ENCODE data around the gene SCAF1.

The SCAF1 gene, protein sequence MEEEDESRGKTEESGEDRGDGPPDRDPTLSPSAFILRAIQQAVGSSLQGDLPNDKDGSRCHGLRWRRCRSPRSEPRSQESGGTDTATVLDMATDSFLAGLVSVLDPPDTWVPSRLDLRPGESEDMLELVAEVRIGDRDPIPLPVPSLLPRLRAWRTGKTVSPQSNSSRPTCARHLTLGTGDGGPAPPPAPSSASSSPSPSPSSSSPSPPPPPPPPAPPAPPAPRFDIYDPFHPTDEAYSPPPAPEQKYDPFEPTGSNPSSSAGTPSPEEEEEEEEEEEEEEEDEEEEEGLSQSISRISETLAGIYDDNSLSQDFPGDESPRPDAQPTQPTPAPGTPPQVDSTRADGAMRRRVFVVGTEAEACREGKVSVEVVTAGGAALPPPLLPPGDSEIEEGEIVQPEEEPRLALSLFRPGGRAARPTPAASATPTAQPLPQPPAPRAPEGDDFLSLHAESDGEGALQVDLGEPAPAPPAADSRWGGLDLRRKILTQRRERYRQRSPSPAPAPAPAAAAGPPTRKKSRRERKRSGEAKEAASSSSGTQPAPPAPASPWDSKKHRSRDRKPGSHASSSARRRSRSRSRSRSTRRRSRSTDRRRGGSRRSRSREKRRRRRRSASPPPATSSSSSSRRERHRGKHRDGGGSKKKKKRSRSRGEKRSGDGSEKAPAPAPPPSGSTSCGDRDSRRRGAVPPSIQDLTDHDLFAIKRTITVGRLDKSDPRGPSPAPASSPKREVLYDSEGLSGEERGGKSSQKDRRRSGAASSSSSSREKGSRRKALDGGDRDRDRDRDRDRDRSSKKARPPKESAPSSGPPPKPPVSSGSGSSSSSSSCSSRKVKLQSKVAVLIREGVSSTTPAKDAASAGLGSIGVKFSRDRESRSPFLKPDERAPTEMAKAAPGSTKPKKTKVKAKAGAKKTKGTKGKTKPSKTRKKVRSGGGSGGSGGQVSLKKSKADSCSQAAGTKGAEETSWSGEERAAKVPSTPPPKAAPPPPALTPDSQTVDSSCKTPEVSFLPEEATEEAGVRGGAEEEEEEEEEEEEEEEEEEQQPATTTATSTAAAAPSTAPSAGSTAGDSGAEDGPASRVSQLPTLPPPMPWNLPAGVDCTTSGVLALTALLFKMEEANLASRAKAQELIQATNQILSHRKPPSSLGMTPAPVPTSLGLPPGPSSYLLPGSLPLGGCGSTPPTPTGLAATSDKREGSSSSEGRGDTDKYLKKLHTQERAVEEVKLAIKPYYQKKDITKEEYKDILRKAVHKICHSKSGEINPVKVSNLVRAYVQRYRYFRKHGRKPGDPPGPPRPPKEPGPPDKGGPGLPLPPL
- 55.3 reads per million, percentile 70 among the genes with 10 or more reads in this experiment for total RNA-seq

DNA sequence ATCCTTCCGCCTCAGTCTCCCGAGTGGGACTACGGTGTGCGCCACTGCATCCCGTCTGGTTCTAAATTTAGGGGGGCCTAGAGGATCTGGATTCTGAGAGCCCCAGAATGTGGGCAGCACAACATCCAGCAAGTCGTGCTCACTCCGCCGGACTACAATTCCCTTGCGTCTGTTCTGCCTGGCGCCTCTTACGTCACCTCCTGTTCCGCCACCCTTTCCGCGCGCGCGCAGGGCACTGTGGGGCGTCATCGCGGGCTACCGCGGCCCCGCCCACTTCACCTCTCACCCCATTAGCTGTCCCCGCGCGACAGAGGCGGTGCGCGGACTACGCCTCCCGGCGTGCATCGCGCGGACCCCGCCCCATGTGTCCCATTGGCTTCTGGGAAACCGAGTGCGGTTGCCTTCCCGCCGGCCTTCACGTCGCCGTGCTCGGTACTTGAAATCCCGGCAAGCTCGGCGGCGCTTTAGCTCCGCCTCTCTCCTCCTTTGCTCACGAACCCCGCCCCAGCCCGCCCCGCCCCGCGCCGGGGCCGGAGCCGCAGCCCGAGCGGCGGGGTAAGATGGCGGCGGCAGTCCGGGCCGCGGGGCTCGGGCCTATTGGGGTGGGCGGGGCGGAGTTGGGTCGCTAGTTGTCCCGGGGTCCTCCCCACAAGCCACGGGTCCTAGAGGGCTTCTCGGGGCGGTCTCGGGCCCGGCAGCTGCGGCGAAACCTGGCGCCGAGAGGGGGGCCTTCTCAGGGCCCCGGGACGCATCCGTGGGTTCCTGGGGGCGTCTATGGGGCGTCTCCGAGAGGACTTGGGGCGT is at the start of gene SCAF1:
SCAF1 (plus strand) TSS at position 522 of the 804 bp plus-strand sequence. CDS start 2,818 bp downstream, outside the sequence.
- peak; percentile 97 for DNase-seq

DNA sequence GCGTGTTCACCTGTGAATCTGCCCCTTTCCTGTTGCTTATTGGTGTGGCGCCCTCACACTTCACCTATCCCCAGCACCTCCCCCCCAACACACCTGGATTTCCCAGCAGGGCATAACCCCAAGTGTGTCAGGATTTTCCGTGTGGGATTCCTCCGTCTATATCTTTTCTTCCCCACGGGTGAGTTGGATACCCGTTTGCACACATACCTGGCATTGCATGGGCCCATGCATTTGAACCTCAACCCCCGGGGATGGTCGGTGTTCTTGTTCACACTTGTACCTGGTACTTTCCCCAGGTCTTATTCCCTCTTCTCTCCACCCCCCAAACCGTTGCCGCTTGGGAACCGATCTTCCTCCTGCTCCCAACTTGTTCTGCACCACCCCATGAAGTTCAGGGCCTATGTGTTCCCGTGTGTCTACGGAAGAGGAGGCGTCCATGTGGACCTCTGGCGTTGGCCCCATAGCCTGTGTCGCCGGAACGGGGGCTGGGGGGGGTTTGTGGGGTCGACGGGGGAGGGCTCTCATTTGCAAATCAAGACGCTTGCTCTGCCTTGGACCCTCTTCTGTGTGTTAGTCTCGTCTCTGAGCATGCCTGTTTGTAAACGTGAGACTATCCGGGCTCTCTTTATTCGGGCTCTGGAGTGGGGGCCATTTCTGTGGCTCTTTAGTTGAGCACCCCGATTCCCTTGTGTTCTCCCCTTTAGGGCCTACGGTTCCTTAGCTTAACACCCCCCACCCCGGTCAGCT is 49.4 kb upstream of the SCAF1 start:
- no peak for DNase-seq

DNA sequence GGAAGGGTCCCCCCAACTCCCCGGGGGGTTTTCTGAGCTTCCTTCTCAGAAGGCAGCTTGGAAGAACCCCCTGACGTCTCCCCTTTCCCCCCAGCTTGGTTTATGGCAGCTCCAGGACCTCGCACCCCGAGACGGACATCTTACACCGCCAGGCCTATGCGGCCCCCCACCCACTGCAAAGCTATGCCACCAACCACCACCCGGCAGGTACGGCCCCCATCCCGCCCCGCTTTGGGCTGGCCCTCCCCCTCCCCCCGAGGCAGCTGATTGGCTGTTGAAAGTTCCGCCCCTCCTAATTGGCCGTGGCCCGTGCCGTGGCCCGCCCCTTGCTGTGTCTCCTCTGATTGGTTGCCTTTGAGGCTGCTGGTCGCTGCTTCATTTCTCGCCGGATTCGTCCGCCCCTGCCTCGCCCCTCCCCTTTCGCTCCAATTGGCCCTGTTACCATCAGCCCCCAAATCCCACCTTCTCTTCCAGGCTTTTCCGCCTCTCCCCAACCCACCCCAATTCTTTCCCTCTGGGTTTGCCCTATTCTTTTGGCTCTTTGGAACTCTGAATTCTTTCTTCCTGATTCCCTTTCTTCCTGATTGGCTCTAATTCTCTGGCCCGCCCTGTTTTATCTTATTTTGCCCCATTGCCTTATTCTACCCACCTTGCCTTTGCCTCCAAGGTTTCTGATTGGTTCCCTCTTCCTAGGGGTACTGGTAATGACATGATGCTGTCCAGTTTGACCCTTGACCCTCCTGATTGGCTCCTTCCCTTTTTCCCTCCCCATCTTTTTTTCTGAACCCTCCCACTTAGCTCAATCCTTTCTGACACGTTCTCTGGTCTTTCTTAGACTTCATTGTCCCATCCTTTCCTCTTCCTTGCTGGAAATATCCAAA is 48.5 kb upstream of the SCAF1 start:
- peak; percentile 89 for DNase-seq

DNA sequence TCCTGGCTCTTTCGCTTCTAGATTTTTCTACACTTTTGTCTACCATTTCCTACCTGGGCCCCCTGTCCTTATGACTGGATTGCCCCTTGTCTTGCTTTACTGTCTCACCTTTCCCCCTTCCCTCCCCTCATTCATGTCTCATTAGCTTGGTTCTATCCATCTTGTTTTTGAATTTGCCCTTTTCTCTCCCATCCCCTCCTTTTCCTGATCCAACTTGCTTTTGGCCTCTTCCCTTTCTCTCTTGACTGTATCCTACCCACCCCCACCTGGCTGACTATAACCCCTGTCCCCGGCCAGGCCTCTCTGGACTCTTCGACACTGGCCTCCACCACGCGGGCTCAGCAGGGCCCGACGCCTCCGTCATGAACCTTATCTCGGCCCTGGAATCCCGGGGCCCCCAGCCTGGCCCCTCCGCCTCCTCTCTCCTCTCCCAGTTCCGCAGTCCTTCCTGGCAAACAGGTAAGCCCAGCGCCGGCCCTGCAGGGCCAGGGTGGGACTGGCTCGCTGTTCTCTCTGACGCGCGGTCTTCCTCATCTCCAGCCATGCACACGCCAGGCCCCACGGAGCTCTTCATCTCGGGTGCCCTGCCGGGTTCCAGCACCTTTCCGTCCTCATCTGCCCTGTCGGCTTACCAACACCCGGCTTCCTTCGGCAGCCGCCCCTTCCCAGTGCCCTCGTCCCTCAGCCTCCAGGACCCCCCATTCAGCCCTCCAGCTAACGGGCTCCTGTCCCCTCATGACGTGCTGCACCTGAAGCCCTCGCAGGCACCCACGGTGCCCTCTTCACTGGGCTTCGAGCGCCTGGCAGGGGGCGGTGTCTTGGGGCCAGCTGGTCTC is 47.6 kb upstream of the SCAF1 start:
- DNase-seq, result no peak

DNA sequence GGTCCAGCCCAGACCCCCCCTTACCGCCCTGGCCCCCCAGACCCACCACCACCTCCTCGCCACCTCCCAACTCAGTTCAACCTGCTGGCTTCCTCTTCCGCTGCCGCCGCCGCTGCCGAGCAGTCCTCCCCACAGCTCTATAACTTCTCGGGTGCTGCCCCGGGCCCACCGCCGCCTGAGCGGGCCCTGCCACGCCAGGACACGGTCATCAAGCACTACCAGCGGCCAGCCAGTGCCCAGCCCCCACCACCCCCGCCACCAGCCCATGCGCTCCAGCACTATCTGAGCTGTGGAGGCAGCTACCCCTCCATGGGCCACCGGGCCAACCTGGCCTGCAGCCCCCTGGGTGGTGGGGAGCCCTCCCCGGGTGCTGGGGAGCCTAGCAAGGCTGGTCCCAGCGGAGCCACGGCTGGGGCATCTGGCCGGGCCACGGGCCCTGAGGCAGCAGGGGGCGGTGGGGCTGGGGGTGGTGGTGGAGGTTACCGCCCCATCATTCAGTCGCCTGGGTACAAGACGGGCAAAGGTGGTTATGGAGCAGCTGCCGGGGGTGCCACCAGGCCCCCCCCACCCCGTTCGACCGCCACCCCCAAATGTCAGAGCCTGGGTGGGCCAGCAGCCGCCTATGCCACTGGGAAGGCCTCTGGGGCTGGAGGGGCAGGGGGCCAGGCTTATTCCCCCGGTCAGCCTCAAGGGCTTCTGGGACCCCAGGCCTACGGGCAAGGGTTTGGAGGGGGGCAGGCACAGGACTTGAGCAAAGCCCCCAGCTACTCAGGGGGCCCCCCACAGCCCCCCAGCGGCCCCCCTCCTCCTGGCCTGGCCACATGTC is 46.8 kb upstream of the SCAF1 start:
- DNase-seq, result no peak

DNA sequence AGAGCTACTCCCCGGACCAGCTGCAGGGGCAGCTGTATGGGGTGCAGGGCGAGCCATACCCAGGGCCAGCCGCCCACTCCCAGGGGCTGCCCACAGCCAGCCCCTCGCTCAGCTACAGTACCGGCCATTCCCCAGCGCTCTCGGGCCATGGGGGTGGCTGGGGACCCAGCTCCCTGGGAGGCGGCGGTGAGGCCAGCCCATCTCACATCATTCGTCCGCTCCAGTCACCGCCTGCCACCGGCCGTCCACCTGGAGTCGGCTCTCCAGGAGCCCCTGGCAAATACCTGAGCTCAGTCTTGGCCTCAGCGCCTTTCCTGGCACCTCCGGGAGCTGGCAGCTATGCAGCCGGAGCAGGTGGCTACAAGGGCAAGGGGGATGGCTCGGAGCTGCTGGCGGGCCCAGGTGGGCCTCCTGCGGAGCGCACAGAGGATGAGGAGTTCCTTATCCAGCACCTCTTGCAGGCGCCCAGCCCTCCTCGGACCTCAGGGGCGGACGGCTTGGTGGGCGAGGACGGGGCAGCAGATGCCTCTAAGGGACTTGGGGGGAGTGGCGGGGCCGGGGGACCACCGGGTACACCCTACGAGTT is 46.1 kb upstream of the SCAF1 start:
- no peak for DNase-seq

DNA sequence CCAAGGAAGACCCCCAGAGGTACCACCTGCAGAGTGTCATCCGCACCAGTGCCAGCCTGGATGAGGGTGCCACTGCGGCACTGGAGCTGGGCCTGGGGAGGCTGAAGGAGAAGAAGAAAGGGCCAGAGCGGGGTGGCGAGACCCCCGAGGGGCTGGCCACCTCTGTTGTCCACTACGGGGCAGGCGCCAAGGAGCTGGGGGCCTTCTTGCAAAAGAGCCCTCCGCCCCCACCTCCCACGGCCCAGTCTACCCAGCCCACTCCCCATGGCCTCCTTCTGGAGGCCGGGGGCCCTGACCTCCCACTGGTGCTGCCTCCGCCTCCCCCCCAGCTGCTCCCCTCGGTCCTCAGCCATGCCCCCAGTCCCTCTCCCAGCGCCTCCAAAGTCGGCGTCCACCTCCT is 45.6 kb upstream of the SCAF1 start:
- DNase-seq, result no peak

DNA sequence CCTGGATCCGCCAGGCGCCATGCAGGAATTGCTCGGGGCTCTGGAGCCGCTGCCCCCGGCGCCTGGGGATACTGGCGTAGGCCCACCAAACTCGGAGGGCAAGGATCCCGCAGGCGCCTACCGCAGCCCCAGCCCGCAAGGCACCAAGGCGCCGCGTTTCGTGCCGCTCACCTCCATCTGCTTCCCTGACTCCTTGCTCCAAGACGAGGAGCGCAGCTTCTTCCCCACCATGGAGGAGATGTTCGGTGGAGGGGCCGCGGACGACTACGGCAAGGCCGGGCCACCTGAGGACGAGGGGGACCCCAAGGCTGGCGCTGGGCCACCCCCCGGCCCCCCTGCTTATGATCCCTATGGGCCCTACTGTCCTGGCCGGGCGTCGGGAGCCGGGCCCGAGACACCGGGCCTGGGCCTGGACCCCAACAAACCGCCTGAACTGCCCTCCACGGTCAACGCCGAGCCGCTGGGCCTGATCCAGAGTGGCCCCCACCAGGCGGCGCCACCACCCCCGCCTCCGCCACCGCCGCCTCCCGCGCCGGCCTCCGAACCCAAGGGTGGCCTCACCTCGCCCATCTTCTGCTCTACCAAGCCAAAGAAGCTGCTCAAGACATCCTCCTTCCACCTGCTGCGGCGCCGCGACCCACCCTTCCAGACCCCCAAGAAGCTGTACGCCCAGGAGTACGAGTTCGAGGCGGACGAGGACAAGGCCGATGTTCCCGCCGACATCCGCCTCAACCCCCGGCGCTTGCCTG is 44.9 kb upstream of the SCAF1 start:
- DNase-seq, result no peak

DNA sequence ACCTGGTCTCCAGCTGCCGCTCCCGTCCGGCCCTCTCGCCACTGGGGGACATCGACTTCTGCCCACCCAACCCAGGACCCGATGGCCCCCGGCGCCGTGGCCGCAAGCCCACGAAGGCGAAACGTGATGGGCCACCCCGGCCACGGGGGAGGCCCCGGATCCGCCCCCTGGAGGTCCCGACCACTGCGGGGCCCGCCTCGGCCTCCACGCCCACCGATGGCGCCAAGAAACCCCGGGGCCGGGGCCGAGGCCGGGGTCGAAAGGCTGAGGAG is 44.4 kb upstream of the SCAF1 start:
- no peak for DNase-seq

DNA sequence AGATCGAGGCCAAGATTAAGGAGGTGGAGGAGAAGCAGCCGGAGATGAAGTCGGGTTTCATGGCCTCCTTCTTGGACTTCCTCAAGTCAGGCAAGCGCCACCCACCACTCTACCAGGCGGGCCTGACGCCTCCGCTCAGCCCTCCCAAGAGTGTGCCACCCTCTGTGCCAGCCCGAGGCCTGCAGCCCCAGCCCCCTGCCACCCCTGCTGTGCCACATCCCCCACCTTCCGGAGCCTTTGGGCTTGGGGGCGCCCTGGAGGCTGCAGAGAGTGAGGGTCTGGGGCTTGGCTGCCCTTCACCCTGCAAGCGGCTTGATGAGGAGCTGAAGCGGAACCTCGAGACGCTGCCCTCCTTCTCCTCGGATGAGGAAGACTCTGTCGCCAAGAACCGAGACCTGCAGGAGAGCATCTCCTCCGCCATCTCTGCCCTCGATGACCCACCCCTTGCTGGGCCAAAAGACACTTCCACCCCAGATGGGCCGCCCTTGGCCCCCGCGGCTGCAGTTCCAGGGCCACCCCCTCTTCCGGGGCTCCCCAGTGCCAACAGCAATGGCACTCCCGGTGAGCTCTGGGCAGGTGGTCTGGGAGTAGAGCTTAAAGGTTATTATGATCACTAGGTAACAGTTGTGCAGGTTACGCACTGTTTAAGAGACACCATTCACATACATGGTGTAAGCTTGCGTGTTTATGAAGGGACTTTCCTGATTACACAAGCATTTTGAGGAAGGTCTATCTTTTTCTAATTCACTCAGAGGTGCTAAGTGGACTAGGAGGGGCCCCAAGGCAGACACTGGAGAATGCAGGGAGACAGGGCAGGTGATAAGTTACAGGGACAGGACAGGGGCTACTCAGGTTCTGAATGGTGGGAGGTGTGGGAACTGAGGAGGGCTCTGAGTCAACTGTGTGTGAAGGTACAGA is 42.4 kb upstream of the SCAF1 start:
- DNase-seq, result no peak

DNA sequence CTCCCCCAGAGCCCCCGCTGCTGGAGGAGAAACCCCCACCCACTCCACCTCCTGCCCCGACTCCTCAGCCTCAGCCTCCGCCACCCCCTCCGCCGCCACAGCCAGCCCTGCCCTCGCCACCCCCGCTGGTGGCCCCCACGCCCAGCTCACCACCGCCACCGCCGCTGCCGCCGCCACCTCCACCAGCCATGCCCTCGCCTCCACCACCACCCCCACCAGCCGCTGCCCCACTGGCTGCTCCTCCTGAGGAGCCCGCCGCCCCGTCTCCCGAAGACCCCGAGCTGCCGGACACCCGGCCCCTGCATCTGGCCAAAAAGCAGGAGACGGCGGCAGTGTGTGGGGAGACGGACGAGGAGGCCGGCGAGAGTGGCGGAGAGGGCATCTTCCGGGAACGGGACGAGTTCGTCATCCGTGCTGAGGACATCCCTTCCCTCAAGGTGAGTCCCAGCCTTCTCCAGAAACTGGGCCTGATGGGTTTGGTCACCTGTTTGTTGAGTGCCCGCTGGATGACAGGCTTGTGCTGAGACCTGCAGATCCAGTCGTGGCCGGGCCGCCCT is 40.4 kb upstream of the SCAF1 start:
- DNase-seq, result no peak

DNA sequence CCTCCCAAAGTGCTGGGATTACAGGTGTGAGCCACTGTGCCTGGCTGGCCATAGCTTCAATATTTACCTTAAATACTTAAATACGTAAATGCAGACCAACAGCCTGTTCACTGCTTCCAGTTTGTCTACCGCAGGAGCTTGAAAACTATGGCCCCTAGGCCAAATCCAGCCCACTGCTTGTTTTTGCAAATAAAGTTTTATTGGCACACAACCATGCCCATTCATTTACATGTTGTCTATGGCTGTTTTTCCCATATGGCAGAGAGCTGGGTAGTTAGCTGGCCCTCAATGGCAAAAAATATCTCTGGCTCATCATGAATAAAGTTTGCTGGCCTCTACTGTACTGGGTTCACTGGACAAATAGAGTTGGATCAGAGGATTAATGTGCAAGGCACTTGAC is 39.2 kb upstream of the SCAF1 start:
- DNase-seq, result no peak

DNA sequence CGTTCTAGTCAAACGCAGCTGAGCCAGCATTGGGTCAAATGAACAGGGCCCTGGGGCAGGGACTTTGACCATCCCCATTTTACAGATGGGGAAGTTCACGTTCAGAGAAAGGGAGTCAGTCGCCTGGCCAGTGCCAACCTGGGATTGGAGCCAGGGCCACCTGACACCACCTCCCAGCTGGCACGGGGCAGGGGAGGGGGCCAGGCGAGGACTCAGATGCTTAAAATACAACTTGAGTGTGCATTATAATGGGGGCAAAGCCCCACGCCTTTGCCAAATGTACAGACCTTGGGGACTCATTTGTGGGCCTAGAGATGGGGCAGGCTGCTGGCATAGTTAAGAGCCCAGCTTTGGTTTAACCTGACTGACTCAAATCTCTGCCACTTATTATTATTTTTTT is 36.4 kb upstream of the SCAF1 start:
- DNase-seq, result no peak

DNA sequence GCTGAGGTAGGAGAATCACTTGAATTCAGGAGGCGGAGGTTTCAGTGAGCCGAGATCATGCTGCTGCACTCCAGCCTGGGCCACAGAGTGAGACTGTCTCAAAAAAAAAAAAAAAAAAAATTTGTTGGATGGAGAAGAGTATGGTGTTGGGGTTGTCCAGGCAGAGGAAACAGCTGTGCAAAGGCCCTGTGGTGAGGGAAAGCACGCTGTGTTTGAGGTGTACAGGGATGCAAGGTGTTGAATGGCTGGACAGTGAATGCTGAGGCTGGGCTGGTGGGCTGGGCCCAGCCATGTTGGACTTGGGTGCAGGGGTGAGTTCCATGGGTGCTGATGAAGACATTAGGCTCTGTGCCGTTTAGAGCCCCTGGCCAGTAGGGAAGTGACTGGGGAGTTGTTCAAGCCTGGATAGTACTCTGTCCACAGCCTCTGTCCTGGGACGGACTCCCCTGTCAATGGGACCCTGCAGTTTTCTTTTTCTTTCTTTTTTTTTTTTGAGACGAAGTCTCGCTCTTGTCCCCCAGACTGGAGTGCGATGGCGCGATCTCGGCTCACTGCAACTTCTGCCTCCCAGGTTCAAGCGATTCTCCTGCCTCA is 32.4 kb upstream of the SCAF1 start:
- DNase-seq, result no peak

DNA sequence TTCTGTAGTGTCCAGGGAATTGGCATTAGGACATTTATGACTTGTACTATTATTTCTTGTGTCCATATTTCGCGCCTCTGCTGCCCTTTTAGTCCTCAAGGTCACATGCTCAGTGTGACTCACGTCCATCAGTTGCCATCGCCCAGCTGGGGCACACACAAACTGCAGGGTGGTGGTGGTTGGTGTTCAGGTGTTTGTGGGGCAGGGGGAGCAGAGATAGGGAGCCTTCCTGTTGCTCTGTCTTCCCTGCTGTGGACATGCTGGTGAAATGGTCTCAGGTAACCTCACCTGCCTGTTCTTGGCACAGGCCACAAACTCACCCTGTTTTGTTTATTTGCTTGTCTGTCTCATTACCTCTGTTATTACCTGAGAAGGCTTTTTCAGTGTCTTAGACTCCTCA is 28.6 kb upstream of the SCAF1 start:
- DNase-seq, result no peak
